ENCODE data around the gene CNNM1.

Gene CNNM1

GRCh38 chr10:99341860-99342490 is 12.8 kb downstream of the CNNM1 start:
- no peak for TF ChIP-seq ZFX (IDR thresholded peaks at IDR 0.05)
- TF ChIP-seq CTCF (conservative IDR thresholded peaks at IDR 0.05): no peak
- no peak overlapping the region for H3K27ac ChIP-seq

GRCh38 chr10:99343262-99343661 is 14.1 kb downstream of the CNNM1 start:
- peak overlapping the region; percentile 55 for H3K27ac ChIP-seq
- TF ChIP-seq CTCF (conservative IDR thresholded peaks at IDR 0.05) (no peak), ZFX (IDR thresholded peaks at IDR 0.05) (no peak)

GRCh38 chr10:99344715-99345114 is 15.6 kb downstream of the CNNM1 start:
- H3K27ac ChIP-seq: peak overlapping the region; percentile 37; the same call in 1 of the 2 replicates
- no peak for TF ChIP-seq ZFX (IDR thresholded peaks at IDR 0.05)
- TF ChIP-seq CTCF (conservative IDR thresholded peaks at IDR 0.05): no peak

- no peak overlapping the region; the same call in 1 of the 2 replicates for H3K27ac ChIP-seq
- TF ChIP-seq ZFX (IDR thresholded peaks at IDR 0.05) (no peak), CTCF (conservative IDR thresholded peaks at IDR 0.05) (no peak)
Measured at GRCh38 chr10:99345350-99345749, 16.2 kb downstream of the CNNM1 start.

GRCh38 chr10:99346247-99346646 is 17.1 kb downstream of the CNNM1 start:
- H3K27ac ChIP-seq: no peak overlapping the region
- TF ChIP-seq CTCF (conservative IDR thresholded peaks at IDR 0.05): no peak
- TF ChIP-seq ZFX (IDR thresholded peaks at IDR 0.05): no peak

GRCh38 chr10:99347672-99348071 is 18.5 kb downstream of the CNNM1 start:
- no peak for TF ChIP-seq CTCF (conservative IDR thresholded peaks at IDR 0.05)
- TF ChIP-seq ZFX (IDR thresholded peaks at IDR 0.05): no peak
- no peak overlapping the region for H3K27ac ChIP-seq

GRCh38 chr10:99353182-99353581 is 24.0 kb downstream of the CNNM1 start:
- no peak for TF ChIP-seq ZFX (IDR thresholded peaks at IDR 0.05)
- no peak for TF ChIP-seq CTCF (conservative IDR thresholded peaks at IDR 0.05)
- no peak overlapping the region for H3K27ac ChIP-seq

Measured in C4-2B (cell line).